DOHH2 (cell line): ENCODE results near the gene CRYAB.
A peak's percentile ranks its signal among the peaks of the same experiment; 100 is the strongest.

ENCODE experiments used
- H3F3A ChIP-seq: fragments of 200-600 bp; sonication (generic), shearing (Covaris generic); 2 replicates; pipeline ENCODE4 v1.6.0; 2016; ENCODE audit warnings: antibody characterized with exemption, mild to moderate bottlenecking; ENCODE audit not compliant: control insufficient read depth, insufficient read depth
- H3K27ac ChIP-seq: fragments of 200-600 bp; sonication (generic); 2 replicates; pipeline ENCODE4 v1.5.1; 2014; ENCODE audit warnings: low read depth, mild to moderate bottlenecking, low read length, moderate library complexity
- H3K27me3 ChIP-seq: fragments of 200-600 bp; sonication (generic); 2 replicates; pipeline ENCODE4 v1.6.1; 2014; ENCODE audit warnings: mild to moderate bottlenecking, low read length, mixed read lengths; ENCODE audit not compliant: control insufficient read depth
- H3K36me3 ChIP-seq: fragments of 200-600 bp; sonication (generic); 2 replicates; pipeline ENCODE4 v1.6.1; 2014; ENCODE audit warnings: mild to moderate bottlenecking, low read length, moderate library complexity, mixed read lengths; ENCODE audit not compliant: control insufficient read depth
- H3K4me1 ChIP-seq: fragments of 200-600 bp; sonication (generic); 2 replicates; pipeline ENCODE4 v1.6.1; 2014; ENCODE audit warnings: mild to moderate bottlenecking, low read length, mixed read lengths; ENCODE audit not compliant: control insufficient read depth
- H3K4me2 ChIP-seq: fragments of 200-600 bp; sonication (generic); 2 replicates; pipeline ENCODE4 v1.6.0; 2014; ENCODE audit warnings: mild to moderate bottlenecking, low read length, moderate library complexity
- H3K4me3 ChIP-seq: fragments of 200-600 bp; sonication (generic); 2 replicates; pipeline ENCODE4 v1.5.1; 2014; ENCODE audit warnings: mild to moderate bottlenecking, low read length, mixed read lengths
- H3K79me2 ChIP-seq: fragments of 200-600 bp; sonication (generic); 2 replicates; pipeline ENCODE4 v1.6.1; 2014; ENCODE audit warnings: mild to moderate bottlenecking, low read length, mixed read lengths; ENCODE audit not compliant: control insufficient read depth
- H3K9me2 ChIP-seq: fragments of 200-600 bp; sonication (generic); replicated peaks from 2 replicates; pipeline ENCODE4 v1.6.1; 2014; ENCODE audit warnings: mild to moderate bottlenecking, low read length, mixed read lengths; ENCODE audit not compliant: control insufficient read depth
- H3K9me3 ChIP-seq: fragments of 200-600 bp; sonication (generic); 2 replicates; pipeline ENCODE4 v1.6.1; 2014; ENCODE audit warnings: antibody characterized with exemption, low read length, mixed read lengths; ENCODE audit not compliant: control insufficient read depth, insufficient read depth
- H4K20me1 ChIP-seq: fragments of 200-600 bp; sonication (generic); 2 replicates; pipeline ENCODE4 v1.6.0; 2014; ENCODE audit warnings: low read depth, mild to moderate bottlenecking, antibody characterized with exemption, low read length, moderate library complexity; ENCODE audit not compliant: control insufficient read depth, insufficient read depth
- CTCF ChIP-seq: fragments of 200-600 bp; sonication (generic); IDR thresholded peaks from one replicate; pipeline ENCODE4 v1.5.1; 2014; ENCODE audit warnings: antibody characterized with exemption, mild to moderate bottlenecking, low read depth, low read length; ENCODE audit not compliant: poor library complexity, severe bottlenecking
- EZH2phosphoT487 ChIP-seq: fragments of 200-600 bp; sonication (generic); IDR thresholded peaks from 2 replicates; pipeline ENCODE4 v1.6.1; 2017; ENCODE audit warnings: borderline replicate concordance, mild to moderate bottlenecking, antibody characterized with exemption, low read length, moderate library complexity, mixed read lengths

The CRYAB gene

GRCh38 chr11:111937844-111938243, 26.3 kb upstream of the CRYAB start:
- Histone ChIP-seq H3K27me3 (peaks cover 11% of the 10 kb centered on the region), H3K9me3 (no peaks in the 10 kb centered on the region), H3K4me3 (peak overlapping the region; percentile 73), H4K20me1 (no peaks in the 10 kb centered on the region), H3K79me2 (no peaks in the 10 kb centered on the region), H3K36me3 (no peaks in the 10 kb centered on the region), H3K9me2 (no peaks in the 10 kb centered on the region), H3F3A (peaks cover 9% of the 10 kb centered on the region), H3K4me2 (peak overlapping the region; percentile 66), H3K27ac (no peak overlapping the region), H3K4me1 (peaks cover 41% of the 10 kb centered on the region)
- TF ChIP-seq EZH2phosphoT487: no peak
- no peak for TF ChIP-seq CTCF

GRCh38 chr11:111937461-111937769, 25.8 kb upstream of the CRYAB start:
- H3F3A ChIP-seq: peaks cover 9% of the 10 kb centered on the region
- H3K27me3 ChIP-seq: peaks cover 11% of the 10 kb centered on the region
- H3K4me1 ChIP-seq: peaks cover 41% of the 10 kb centered on the region
- H3K27ac ChIP-seq: no peak overlapping the region
- H3K4me3 ChIP-seq: peak overlapping the region; percentile 73
- no peaks in the 10 kb centered on the region for H3K9me3 ChIP-seq
- H3K79me2 ChIP-seq: no peaks in the 10 kb centered on the region
- no peak for TF ChIP-seq CTCF
- no peak for TF ChIP-seq EZH2phosphoT487
- H4K20me1 ChIP-seq: no peaks in the 10 kb centered on the region
- H3K4me2 ChIP-seq: peak overlapping the region; percentile 66
- H3K36me3 ChIP-seq: no peaks in the 10 kb centered on the region
- no peaks in the 10 kb centered on the region for H3K9me2 ChIP-seq

GRCh38 chr11:111936040-111936540, 24.5 kb upstream of the CRYAB start:
- H3K4me1 ChIP-seq: peaks cover 41% of the 10 kb centered on the region
- no peak overlapping the region for H3K27ac ChIP-seq
- no peak for TF ChIP-seq EZH2phosphoT487
- no peak for TF ChIP-seq CTCF
- H3K9me3 ChIP-seq: no peaks in the 10 kb centered on the region
- no peaks in the 10 kb centered on the region for H3K79me2 ChIP-seq
- peaks cover 9% of the 10 kb centered on the region for H3F3A ChIP-seq
- H3K4me3 ChIP-seq: peak overlapping the region; percentile 73
- H4K20me1 ChIP-seq: no peaks in the 10 kb centered on the region
- H3K36me3 ChIP-seq: no peaks in the 10 kb centered on the region
- peak overlapping the region; percentile 66 for H3K4me2 ChIP-seq
- H3K27me3 ChIP-seq: peaks cover 11% of the 10 kb centered on the region
- no peaks in the 10 kb centered on the region for H3K9me2 ChIP-seq
